ENCODE data around the gene MIGA2. TPM values are rescaled to one million over a fixed set of nuclear protein-coding genes. Genes with fewer than 3 reads are reported as not detected.

Gene MIGA2
- total RNA-seq, 1 experiment from 2014 or later, result 23.0 TPM

GRCh38 chr9:129069862-129070641 is 33.6 kb downstream of the MIGA2 start:
- ATAC-seq, result no peak
- CTCF ChIA-PET, result no interaction called here
- Histone ChIP-seq H3K36me3 (ENCODE audit: control insufficient read depth, insufficient read depth, low read length) (no peaks in the 10 kb centered on the region), H3K4me1 (ENCODE audit: control insufficient read depth, insufficient read depth, low read length) (no peaks in the 10 kb centered on the region), H3K4me3 (ENCODE audit: low read depth in 2 of 2, low read length in 2 of 2) (no peak overlapping the region), H3K27me3 (ENCODE audit: control insufficient read depth, insufficient read depth, low read length) (no peaks in the 10 kb centered on the region), H3K27ac (ENCODE audit: low read length) (no peak overlapping the region), H3K9me3 (ENCODE audit: control insufficient read depth, insufficient read depth, low read depth, low read length) (no peaks in the 10 kb centered on the region)
- no peak for TF ChIP-seq TCF7L2 (IDR thresholded peaks at IDR 0.05; ENCODE audit: low read depth, low read length)
- TF ChIP-seq REST (IDR thresholded peaks at IDR 0.05; ENCODE audit: insufficient read depth in 1 of 2, low read depth in 2 of 2, low read length in 1 of 2), result no peak
- intact Hi-C loops (cut with micrococcal nuclease; ENCODE audit: unreplicated experiment) (no loop called here), in situ Hi-C loops (cut with HindIII; ENCODE audit: low pct_unique_long_range_greater_than_20kb, low sequenced_read_pairs) (no loop called here)
- POLR2A ChIA-PET, result no interaction called here
- no TSS peak for BruUV-seq (replicated peaks)
- no peak for DNase-seq (ENCODE audit: low read depth, low spot score)

GRCh38 chr9:129070696-129071525 is 34.5 kb downstream of the MIGA2 start:
- Histone ChIP-seq H3K36me3 (ENCODE audit: control insufficient read depth, insufficient read depth, low read length) (no peaks in the 10 kb centered on the region), H3K4me1 (ENCODE audit: control insufficient read depth, insufficient read depth, low read length) (no peaks in the 10 kb centered on the region), H3K4me3 (ENCODE audit: low read depth in 2 of 2, low read length in 2 of 2) (no peak overlapping the region), H3K9me3 (ENCODE audit: control insufficient read depth, insufficient read depth, low read depth, low read length) (no peaks in the 10 kb centered on the region), H3K27me3 (ENCODE audit: control insufficient read depth, insufficient read depth, low read length) (no peaks in the 10 kb centered on the region), H3K27ac (ENCODE audit: low read length) (no peak overlapping the region)
- no peak for DNase-seq (ENCODE audit: low read depth, low spot score)
- in situ Hi-C loops (cut with HindIII; ENCODE audit: low pct_unique_long_range_greater_than_20kb, low sequenced_read_pairs) (no loop called here), intact Hi-C loops (cut with micrococcal nuclease; ENCODE audit: unreplicated experiment) (no loop called here)
- POLR2A ChIA-PET, result no interaction called here
- no TSS peak for BruUV-seq (replicated peaks)
- CTCF ChIA-PET, result no interaction called here
- ATAC-seq, result no peak
- no peak for TF ChIP-seq SIN3A (IDR thresholded peaks at IDR 0.05; ENCODE audit: borderline replicate concordance, insufficient read depth, low read depth, low read length)
- no peak for TF ChIP-seq POLR2AphosphoS5 (IDR thresholded peaks at IDR 0.05; ENCODE audit: low read depth, low read length)
- TF ChIP-seq REST (IDR thresholded peaks at IDR 0.05; ENCODE audit: insufficient read depth in 1 of 2, low read depth in 2 of 2, low read length in 1 of 2), result no peak
- no peak for TF ChIP-seq TCF7L2 (IDR thresholded peaks at IDR 0.05; ENCODE audit: low read depth, low read length)
- TF ChIP-seq CTCF (IDR thresholded peaks at IDR 0.05), result no peak

All from Panc1 (cell line).